Measurements from ENCODE around the gene UBE2O. TPM values are rescaled to one million over a fixed set of nuclear protein-coding genes. Genes with fewer than 3 reads are reported as not detected.

UBE2O gene
- total and polyA plus RNA-seq, 2 experiments from 2014 or later: 30.4 to 79.4 TPM

DNA sequence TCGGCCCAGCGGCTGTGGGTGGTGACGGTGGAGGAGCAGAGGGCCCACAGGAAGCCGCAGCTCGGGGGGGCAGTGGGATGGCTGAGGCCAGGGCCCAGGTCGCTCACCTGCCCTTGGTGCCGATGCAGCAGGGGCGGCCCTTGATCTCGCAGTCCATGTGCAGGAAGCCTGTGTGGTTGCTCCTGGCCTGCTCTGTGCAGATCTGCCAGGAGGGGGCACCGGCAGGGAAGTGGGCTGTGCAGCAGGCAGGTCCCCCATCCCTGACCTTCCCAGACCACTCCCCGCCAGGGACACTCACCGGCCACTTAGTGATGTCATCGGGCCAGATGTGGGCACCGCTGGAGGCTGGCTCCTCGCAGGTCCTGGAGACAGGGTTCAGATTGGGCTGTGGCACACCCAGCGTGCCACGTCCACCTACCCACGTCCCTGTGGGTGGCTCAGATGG lies 20.6 kb upstream of the UBE2O start:
- ATAC-seq: peak; percentile 91

DNA sequence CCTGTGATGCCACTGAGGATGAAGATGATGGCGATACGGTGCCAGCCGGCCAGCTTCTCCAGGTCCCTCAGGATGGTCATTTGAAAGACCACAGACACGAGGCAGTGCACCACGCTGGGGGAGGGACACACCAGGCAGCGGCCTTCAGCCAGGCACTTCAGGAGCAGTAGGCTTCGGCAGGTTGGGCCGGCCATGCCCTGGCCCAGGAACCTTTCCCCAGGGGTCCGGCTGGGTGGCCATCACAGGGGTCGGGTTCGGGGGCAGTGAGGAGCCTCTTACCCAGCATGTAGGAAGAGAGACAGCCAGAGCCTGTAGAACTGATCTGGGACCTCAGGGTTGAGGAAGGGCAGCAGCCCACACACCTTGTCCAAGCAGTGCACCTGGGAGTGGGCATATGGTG lies 19.8 kb upstream of the UBE2O start:
- H3K4me3 Mint-ChIP-seq: no peak overlapping the region
- no peaks in the 10 kb centered on the region for H3K9me2 ChIP-seq (ENCODE audit: insufficient read depth)
- no peak overlapping the region for H3K27ac Mint-ChIP-seq
- no peaks in the 10 kb centered on the region; the same call in 2 of the 3 replicates for H3K4me1 Mint-ChIP-seq
- ATAC-seq: no peak
- H3F3A ChIP-seq (replicated peaks; ENCODE audit: low read depth): no peaks in the 10 kb centered on the region
- H3K27me3 ChIP-seq (ENCODE audit: insufficient read depth): no peaks in the 10 kb centered on the region
- no peak for DNase-seq (ENCODE audit: low spot score)
- no peaks in the 10 kb centered on the region for H4K20me1 ChIP-seq (replicated peaks; ENCODE audit: insufficient read depth)
- peaks cover 10% of the 10 kb centered on the region for H3K27me3 Mint-ChIP-seq (ENCODE audit: insufficient read depth, low read depth, poor library complexity)
- H3K27ac ChIP-seq (ENCODE audit: low read depth): no peak overlapping the region
- TF ChIP-seq STAT1 (IDR thresholded peaks at IDR 0.05; ENCODE audit: unreplicated experiment) (no peak), ZNF114 (CRISPR knock-in tag; IDR thresholded peaks at IDR 0.05) (no peak)
- TF ChIP-seq, protein P1, sequence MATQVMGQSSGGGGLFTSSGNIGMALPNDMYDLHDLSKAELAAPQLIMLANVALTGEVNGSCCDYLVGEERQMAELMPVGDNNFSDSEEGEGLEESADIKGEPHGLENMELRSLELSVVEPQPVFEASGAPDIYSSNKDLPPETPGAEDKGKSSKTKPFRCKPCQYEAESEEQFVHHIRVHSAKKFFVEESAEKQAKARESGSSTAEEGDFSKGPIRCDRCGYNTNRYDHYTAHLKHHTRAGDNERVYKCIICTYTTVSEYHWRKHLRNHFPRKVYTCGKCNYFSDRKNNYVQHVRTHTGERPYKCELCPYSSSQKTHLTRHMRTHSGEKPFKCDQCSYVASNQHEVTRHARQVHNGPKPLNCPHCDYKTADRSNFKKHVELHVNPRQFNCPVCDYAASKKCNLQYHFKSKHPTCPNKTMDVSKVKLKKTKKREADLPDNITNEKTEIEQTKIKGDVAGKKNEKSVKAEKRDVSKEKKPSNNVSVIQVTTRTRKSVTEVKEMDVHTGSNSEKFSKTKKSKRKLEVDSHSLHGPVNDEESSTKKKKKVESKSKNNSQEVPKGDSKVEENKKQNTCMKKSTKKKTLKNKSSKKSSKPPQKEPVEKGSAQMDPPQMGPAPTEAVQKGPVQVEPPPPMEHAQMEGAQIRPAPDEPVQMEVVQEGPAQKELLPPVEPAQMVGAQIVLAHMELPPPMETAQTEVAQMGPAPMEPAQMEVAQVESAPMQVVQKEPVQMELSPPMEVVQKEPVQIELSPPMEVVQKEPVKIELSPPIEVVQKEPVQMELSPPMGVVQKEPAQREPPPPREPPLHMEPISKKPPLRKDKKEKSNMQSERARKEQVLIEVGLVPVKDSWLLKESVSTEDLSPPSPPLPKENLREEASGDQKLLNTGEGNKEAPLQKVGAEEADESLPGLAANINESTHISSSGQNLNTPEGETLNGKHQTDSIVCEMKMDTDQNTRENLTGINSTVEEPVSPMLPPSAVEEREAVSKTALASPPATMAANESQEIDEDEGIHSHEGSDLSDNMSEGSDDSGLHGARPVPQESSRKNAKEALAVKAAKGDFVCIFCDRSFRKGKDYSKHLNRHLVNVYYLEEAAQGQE (IDR thresholded peaks at IDR 0.05; ENCODE audit: unreplicated experiment): no peak
- TF ChIP-seq, protein P2, sequence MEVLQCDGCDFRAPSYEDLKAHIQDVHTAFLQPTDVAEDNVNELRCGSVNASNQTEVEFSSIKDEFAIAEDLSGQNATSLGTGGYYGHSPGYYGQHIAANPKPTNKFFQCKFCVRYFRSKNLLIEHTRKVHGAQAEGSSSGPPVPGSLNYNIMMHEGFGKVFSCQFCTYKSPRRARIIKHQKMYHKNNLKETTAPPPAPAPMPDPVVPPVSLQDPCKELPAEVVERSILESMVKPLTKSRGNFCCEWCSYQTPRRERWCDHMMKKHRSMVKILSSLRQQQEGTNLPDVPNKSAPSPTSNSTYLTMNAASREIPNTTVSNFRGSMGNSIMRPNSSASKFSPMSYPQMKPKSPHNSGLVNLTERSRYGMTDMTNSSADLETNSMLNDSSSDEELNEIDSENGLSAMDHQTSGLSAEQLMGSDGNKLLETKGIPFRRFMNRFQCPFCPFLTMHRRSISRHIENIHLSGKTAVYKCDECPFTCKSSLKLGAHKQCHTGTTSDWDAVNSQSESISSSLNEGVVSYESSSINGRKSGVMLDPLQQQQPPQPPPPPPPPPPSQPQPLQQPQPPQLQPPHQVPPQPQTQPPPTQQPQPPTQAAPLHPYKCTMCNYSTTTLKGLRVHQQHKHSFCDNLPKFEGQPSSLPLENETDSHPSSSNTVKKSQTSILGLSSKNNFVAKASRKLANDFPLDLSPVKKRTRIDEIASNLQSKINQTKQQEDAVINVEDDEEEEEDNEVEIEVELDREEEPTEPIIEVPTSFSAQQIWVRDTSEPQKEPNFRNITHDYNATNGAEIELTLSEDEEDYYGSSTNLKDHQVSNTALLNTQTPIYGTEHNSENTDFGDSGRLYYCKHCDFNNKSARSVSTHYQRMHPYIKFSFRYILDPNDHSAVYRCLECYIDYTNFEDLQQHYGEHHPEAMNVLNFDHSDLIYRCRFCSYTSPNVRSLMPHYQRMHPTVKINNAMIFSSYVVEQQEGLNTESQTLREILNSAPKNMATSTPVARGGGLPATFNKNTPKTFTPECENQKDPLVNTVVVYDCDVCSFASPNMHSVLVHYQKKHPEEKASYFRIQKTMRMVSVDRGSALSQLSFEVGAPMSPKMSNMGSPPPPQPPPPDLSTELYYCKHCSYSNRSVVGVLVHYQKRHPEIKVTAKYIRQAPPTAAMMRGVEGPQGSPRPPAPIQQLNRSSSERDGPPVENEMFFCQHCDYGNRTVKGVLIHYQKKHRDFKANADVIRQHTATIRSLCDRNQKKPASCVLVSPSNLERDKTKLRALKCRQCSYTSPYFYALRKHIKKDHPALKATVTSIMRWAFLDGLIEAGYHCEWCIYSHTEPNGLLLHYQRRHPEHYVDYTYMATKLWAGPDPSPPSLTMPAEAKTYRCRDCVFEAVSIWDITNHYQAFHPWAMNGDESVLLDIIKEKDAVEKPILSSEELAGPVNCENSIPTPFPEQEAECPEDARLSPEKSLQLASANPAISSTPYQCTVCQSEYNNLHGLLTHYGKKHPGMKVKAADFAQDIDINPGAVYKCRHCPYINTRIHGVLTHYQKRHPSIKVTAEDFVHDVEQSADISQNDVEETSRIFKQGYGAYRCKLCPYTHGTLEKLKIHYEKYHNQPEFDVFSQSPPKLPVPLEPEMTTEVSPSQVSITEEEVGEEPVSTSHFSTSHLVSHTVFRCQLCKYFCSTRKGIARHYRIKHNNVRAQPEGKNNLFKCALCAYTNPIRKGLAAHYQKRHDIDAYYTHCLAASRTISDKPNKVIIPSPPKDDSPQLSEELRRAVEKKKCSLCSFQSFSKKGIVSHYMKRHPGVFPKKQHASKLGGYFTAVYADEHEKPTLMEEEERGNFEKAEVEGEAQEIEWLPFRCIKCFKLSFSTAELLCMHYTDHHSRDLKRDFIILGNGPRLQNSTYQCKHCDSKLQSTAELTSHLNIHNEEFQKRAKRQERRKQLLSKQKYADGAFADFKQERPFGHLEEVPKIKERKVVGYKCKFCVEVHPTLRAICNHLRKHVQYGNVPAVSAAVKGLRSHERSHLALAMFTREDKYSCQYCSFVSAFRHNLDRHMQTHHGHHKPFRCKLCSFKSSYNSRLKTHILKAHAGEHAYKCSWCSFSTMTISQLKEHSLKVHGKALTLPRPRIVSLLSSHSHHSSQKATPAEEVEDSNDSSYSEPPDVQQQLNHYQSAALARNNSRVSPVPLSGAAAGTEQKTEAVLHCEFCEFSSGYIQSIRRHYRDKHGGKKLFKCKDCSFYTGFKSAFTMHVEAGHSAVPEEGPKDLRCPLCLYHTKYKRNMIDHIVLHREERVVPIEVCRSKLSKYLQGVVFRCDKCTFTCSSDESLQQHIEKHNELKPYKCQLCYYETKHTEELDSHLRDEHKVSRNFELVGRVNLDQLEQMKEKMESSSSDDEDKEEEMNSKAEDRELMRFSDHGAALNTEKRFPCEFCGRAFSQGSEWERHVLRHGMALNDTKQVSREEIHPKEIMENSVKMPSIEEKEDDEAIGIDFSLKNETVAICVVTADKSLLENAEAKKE (CRISPR knock-in tag; IDR thresholded peaks at IDR 0.05): no peak
- no peaks in the 10 kb centered on the region for H3K4me1 ChIP-seq (ENCODE audit: insufficient read depth)
- H3K79me2 ChIP-seq (replicated peaks; ENCODE audit: insufficient read depth): no peaks in the 10 kb centered on the region
- H3K36me3 ChIP-seq (ENCODE audit: insufficient read depth): no peaks in the 10 kb centered on the region
- H3K36me3 Mint-ChIP-seq (ENCODE audit: low read depth): peaks cover 7% of the 10 kb centered on the region; the same call in 1 of the 3 replicates
- no peak overlapping the region for H2AFZ ChIP-seq
- no peak overlapping the region for H3K4me2 ChIP-seq
- no peaks in the 10 kb centered on the region; the same call in 1 of the 3 replicates for H3K9me3 Mint-ChIP-seq
- no peak overlapping the region for H3K4me3 ChIP-seq

More for the DNA sequence above, 20.6 kb upstream of the UBE2O start:
- Histone ChIP-seq H3K4me2 (no peak overlapping the region), H3K36me3 (ENCODE audit: insufficient read depth) (no peaks in the 10 kb centered on the region), H3K27ac (ENCODE audit: low read depth) (no peak overlapping the region), H2AFZ (no peak overlapping the region), H3K4me1 (ENCODE audit: insufficient read depth) (no peaks in the 10 kb centered on the region), H4K20me1 (replicated peaks; ENCODE audit: insufficient read depth) (no peaks in the 10 kb centered on the region), H3K4me3 (no peak overlapping the region), H3K79me2 (replicated peaks; ENCODE audit: insufficient read depth) (no peaks in the 10 kb centered on the region), H3K27me3 (ENCODE audit: insufficient read depth) (no peaks in the 10 kb centered on the region), H3F3A (replicated peaks; ENCODE audit: low read depth) (no peaks in the 10 kb centered on the region), H3K9me2 (ENCODE audit: insufficient read depth) (no peaks in the 10 kb centered on the region)
- peak; percentile 81 for DNase-seq (ENCODE audit: low spot score)
- Mint-ChIP-seq H3K36me3 (ENCODE audit: low read depth) (peaks cover 7% of the 10 kb centered on the region; the same call in 1 of the 3 replicates), H3K27ac (no peak overlapping the region), H3K27me3 (ENCODE audit: insufficient read depth, low read depth, poor library complexity) (peaks cover 10% of the 10 kb centered on the region), H3K4me3 (no peak overlapping the region), H3K4me1 (no peaks in the 10 kb centered on the region; the same call in 2 of the 3 replicates), H3K9me3 (no peaks in the 10 kb centered on the region; the same call in 1 of the 3 replicates)
- TF ChIP-seq, protein P3, sequence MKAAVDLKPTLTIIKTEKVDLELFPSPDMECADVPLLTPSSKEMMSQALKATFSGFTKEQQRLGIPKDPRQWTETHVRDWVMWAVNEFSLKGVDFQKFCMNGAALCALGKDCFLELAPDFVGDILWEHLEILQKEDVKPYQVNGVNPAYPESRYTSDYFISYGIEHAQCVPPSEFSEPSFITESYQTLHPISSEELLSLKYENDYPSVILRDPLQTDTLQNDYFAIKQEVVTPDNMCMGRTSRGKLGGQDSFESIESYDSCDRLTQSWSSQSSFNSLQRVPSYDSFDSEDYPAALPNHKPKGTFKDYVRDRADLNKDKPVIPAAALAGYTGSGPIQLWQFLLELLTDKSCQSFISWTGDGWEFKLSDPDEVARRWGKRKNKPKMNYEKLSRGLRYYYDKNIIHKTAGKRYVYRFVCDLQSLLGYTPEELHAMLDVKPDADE (IDR thresholded peaks at IDR 0.05): no peak
- TF ChIP-seq, protein P4, sequence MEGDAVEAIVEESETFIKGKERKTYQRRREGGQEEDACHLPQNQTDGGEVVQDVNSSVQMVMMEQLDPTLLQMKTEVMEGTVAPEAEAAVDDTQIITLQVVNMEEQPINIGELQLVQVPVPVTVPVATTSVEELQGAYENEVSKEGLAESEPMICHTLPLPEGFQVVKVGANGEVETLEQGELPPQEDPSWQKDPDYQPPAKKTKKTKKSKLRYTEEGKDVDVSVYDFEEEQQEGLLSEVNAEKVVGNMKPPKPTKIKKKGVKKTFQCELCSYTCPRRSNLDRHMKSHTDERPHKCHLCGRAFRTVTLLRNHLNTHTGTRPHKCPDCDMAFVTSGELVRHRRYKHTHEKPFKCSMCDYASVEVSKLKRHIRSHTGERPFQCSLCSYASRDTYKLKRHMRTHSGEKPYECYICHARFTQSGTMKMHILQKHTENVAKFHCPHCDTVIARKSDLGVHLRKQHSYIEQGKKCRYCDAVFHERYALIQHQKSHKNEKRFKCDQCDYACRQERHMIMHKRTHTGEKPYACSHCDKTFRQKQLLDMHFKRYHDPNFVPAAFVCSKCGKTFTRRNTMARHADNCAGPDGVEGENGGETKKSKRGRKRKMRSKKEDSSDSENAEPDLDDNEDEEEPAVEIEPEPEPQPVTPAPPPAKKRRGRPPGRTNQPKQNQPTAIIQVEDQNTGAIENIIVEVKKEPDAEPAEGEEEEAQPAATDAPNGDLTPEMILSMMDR (conservative IDR thresholded peaks at IDR 0.05; ENCODE audit: low read depth in 2 of 2): peak; percentile 42 to 76

Data from GM23338 (cell line).